GM19099 (cell line): Measurements from ENCODE around the gene CLEC4E.
"Not testable (repeated sequence)": the region's sequence is repeated elsewhere in the genome, so short reads cannot be mapped to it uniquely, and the experiment has no call there.

Experiments
- POLR2A ChIP-seq: IDR thresholded peaks from 3 replicates; pipeline ENCODE4 v1.6.1; 2011; ENCODE audit warnings: low read depth; ENCODE audit not compliant: insufficient read length; ENCODE audit errors: extremely low read depth

Gene CLEC4E, protein sequence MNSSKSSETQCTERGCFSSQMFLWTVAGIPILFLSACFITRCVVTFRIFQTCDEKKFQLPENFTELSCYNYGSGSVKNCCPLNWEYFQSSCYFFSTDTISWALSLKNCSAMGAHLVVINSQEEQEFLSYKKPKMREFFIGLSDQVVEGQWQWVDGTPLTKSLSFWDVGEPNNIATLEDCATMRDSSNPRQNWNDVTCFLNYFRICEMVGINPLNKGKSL

DNA sequence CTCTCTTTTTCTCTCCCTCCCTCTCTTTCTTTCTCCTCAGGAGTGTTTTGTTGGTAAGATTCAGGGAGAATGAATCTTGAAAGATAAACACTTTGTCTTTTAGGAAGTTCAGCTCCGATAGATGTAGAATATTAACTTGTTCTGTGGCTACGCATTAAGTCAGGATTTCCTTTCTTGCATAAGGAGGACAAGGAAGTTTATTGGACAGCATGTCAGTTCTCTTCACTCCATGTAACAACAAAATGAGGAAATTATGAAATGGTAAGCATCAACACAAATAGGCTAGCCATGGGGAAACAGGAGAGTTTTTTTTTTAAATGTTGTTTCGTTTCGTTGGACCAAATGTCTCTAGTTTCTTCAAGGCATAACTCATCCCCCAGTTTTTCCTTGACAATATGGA is at the start of gene CLEC4E:
Gene CLEC4E, minus strand, starts transcription at position 75 of the 400 bp plus-strand sequence. CDS start 108 bp downstream, outside the sequence.
- TF ChIP-seq POLR2A, result not testable (repeated sequence)

DNA sequence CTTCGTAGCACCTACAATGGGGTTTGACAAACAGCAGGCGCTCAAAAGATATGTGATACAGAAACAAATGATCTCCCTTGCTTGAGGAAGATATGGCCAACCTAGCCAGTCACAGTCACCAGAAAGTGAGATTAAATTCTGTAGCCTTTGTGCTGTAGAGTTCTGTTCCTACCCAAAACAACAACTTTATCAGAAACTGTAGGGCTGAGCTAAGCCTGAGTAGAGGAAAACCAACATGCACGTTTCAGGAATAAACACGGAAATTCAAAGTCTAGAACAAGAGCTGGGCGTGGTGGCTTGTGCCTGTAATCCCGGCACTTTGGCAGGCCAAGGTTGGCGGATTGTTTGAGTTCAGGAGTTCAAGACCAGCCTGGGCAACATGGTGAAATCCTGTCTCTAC is 49.0 kb upstream of the CLEC4E start:
- TF ChIP-seq POLR2A, result no peak

DNA sequence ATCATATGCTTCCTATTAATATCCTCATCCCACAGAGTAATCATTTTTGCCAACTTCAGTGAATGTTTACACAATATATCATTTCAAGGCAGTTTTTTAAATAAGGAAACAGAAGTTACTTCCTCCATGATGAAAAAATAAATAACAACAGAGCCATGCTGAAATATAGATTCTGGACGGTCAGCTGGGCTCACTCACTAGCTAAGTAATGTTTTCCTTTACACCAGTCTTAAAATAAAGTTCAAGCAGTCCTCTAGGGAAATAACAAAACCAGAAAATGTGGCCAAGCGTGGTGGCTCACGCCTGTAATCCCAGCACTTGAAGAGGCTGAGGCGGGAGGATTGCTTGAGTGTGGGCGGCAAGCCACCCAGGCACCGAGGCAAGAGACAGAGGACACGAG is 43.3 kb upstream of the CLEC4E start:
- no peak for TF ChIP-seq POLR2A

DNA sequence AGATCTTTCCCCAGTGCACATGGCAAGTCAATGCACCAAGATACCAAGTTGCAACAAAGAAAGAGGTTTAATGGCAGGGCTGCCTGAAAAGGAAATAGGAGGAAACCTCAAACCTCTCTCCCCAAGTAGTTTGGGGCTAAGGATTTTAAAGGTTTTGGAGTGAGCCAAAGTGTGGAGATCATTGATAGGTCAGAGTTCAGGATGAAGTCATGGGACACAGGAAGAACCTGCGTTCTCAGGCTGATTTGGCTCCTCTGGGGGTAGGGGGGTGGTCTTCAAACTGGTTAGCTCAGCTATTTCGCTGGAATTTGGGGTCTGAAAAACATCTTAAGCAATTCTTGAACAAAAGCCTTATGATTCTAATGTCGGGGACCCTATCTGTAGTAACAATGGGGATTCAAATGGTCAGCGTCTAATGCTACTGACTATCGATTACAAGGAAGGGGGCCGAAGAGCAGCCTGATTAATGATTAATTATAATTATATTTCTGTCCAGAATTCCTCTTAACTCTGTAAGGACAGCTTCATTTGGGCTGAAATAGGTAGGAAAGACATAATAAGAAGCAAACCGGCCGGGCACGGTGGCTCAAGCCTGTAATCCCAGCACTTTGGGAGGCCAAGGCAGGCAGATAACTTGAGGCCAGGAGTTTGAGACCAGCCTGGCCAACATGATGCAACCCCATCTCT is 40.5 kb upstream of the CLEC4E start:
- TF ChIP-seq POLR2A, result no peak

DNA sequence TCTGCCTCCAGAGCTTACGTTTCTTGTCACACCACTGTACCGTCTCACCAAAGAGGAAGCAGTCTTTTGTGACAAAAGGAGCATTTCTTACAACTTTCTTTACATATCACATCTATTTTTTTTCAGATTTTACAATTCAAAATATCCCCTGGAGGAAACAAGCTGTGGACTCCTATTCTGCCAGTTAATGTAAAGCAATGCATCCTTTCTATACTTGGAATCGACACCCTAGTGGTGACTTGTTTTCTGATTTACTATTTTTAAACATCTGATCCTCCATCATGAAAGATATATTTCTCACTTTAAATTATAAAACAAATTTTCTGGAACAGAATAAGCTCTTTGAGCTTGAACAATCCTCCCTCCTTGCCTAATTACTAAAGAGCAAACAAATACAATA is 37.2 kb upstream of the CLEC4E start:
- TF ChIP-seq POLR2A, result no peak

DNA sequence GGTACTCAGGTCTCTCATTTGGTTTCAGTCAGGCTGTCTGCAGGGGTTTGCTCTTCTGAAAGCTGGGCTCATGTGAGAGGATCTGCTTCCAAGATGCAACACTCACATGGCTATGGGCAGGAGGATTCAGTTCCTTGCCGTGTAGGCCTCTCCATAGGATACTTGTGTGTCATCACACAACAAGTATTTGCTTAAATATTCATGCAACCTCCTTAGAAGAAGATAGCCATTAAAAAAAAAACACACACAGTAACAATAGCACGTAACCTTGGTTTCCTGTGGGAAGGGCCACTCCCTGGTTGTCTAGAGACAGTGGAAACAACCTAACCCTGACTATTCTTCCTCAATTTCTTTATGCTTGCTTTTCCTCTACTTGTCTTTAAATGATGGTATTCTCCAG is 31.8 kb upstream of the CLEC4E start:
- TF ChIP-seq POLR2A, result no peak

DNA sequence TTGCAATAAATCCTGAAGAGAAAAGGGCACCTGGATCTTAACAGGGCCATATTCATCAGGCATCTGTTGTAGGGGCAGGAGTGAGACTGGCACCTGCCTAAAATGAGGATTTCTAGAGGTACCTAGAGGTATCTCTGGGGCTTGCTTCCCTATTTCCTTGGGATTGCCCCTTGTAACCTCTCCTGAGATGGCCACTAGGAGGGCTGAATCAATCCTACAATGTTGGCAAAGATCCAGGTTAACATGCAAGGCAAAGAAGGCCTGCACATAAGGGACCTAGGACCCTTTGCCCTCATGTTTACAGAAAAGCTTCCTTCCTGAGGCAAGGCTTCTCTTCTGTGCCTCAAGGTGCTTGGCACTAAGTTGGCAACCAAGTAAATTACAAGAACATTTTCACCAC is 25.8 kb upstream of the CLEC4E start:
- no peak for TF ChIP-seq POLR2A

DNA sequence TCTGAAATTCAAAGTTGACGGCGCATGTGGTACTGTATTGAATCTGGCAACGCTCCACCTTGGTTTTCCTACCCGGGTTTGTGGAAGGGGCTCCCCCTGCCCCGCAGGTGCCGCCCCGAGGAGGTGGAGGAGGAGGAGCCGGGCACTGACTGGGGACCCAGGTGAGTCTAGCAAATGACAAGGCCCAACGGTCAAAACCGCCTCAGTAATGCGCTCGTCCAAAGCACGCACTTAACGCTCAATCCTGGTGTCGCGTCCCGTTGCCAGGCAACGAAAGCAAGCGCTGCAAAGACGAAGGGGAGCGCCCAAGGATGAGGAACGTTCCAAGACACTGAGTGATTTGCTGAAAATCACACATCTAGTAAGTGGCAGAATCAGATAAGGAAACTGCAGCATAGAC is 24.0 kb upstream of the CLEC4E start:
- TF ChIP-seq POLR2A, result no peak

DNA sequence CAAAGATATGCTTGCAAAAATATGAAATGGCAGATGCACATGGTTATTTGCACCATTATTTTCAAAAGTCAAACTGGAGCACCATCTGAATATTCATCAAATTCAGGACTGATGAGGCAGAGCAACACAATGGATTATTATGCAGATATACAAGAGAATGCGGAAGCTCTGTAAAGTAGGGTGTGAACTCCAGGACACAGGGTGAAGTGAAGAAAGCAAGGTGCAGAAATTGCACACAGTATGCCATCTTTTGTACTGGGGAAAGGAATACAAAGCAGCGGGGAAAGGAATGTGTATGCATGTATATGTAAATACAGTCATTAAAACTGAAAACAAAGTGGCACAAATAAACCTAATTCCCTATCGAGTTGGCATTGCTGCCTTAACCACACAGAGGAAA is 22.7 kb upstream of the CLEC4E start:
- no peak for TF ChIP-seq POLR2A

DNA sequence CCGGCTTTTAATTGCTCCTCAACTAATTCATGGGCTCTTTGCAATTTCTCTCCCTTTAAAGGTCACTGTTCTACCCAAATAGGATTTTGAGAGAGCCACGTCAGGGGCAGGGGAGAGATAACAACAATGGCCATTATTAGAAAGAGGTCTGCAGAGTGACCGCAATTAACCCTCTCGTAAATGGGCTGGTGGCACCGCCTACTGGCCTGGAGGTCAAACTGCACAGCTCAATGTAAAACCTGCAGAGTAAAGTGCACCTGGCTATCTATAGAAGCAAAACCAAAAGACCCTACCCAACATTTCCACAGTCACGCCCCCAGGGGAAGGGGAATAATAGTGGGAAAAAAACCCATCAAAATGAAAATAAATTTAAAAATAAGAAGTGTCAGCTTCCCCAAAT is 21.6 kb upstream of the CLEC4E start:
- TF ChIP-seq POLR2A, result no peak

DNA sequence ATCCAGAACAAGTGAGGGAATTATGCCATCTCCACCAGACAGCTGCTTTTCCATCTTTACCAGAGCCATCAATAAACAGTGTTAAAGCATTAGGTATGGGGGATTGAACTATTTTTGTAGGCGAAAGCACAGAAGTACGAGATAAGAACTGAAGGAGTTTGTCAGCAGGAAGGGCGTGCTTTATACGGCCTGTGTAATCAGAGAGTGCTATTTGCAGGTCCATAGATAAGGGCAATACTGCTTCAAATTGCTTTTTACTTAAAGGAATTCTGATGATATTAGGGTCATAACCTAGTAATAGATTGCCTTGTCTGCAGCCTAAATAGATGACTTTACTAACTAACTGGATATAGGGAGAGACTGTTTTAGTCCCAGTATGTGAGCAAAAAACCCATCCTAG is 20.3 kb upstream of the CLEC4E start:
- TF ChIP-seq POLR2A, result no peak

DNA sequence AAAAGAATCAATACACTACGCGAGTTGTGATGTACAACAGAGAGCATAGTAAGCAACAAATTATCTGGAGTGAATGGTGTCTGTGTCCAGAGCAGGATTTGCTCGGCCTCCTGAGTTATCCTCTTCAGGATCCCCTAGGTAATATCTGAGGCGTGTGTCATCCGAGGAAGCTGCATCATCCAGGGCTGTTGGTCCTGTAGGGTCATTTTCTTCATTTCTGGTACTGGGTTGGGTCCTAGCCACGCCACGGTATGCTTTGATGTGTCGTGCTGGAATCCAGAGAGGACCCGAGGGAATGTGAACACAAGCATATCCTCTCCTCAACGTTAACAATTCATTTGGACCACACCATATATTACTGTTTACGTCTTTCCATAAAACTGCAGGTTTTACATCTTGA is 19.0 kb upstream of the CLEC4E start:
- TF ChIP-seq POLR2A, result no peak

DNA sequence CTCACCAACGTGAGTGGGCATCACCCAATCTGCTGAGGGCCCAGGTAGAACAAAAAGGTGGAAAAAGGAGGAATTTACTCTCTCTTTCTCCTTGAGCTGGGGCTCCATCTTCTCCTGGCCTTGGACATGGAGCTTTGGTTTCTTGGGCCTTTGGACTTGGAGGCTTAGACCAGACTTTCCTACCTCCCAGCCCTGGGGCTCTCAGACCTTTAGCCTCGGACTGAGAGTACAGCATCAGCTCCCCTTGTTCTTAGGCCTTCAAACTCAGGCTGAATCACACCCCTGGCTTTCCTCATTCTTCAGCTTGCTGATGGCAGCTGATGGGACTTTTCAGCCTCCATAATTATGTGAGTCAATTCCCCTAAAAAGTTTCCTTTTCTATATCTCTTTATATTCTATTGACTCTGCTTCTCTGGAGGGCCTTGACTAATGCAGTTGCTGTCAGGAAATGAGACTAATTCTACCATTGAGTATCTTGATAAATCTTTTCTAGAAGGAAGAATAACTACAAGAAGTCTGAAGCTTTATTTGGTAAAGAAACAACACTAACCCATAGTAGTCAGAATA is 15.9 kb upstream of the CLEC4E start:
- TF ChIP-seq POLR2A, result no peak

DNA sequence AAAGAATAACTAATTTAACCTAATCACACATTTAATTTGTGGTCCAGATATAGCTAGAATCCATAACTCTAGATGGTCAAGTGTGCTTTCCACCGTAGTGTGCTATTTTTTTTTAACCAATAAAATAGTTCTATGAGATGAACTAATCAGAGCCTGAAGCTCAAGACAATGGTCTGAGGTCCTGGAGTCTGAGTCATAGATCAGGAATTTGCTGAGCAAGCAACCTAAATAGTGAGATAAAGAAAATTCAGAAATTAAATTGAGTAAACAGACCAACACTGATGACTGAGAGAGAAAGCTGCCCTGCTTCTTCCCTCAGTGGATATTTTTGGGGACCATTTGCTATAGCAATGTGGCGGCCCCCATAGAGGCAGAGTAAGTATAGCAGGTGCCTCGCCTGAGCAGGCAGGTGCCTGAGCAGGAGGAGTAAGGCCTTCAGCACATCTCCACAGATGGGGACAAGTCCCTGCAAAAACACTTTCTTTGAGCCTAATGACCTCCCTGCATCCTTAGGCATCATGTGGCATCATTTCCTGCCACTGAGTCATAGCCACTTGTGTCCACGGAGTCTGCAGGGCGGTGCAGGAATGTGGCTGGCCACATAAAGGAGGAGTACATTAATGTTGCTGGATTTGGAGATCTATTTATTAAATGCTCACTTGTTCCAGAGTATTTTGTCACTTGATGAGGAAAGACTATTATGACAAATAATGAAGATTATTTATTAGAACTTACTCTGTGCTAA is 13.9 kb upstream of the CLEC4E start:
- TF ChIP-seq POLR2A, result no peak

DNA sequence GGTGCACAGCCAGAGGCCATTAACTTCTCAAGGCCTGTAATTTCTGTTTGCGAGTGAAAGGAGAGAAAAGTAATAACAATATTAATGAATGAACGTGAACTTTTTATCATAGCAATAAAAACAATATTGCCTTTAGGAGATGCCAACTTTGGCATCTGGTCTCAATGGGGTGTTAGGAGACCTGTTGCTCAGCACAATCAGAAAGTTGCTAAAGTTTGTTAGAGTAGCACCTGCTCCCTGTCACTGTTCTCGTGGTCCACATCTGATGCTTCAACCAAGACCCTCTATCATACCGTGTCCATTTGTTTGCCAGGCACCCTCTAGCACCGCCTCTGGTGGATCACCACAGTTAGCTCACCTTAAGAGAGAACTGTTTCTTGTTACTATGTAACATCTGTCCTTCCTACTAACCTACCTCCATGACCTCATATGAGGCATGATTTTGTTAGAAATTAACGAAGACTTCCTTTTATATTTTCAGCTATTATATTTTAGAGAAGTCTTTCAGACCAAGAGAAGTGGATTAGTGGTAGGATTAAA is 12.5 kb upstream of the CLEC4E start:
- TF ChIP-seq POLR2A, result no peak
